Mammary epithelial cell (primary cell): Measurements from ENCODE around the gene NAV3.

Experiments
- EZH2 ChIP-seq: IDR thresholded peaks from 2 replicates; pipeline ENCODE4 v1.6.1; 2012; ENCODE audit warnings: low read length, inconsistent platforms, borderline replicate concordance
- TF ChIP-seq, protein P1 (sequence below), 2 donors: IDR thresholded peaks in 1 of 2; conservative IDR thresholded peaks in 1 of 2; 2 replicates each; pipeline ENCODE4 v1.5.1; 2011 to 2012; ENCODE audit warnings: inconsistent platforms in 2 of 2, low read length in 2 of 2, mild to moderate bottlenecking in 2 of 2, control low read depth in 1 of 2, low read depth in 1 of 2; ENCODE audit not compliant: insufficient read depth in 1 of 2; ENCODE audit errors: extremely low read depth in 1 of 2

GRCh38 chr12:78037707-78038106 lies 207.0 kb downstream of the NAV3 start:
- TF ChIP-seq, protein P1, sequence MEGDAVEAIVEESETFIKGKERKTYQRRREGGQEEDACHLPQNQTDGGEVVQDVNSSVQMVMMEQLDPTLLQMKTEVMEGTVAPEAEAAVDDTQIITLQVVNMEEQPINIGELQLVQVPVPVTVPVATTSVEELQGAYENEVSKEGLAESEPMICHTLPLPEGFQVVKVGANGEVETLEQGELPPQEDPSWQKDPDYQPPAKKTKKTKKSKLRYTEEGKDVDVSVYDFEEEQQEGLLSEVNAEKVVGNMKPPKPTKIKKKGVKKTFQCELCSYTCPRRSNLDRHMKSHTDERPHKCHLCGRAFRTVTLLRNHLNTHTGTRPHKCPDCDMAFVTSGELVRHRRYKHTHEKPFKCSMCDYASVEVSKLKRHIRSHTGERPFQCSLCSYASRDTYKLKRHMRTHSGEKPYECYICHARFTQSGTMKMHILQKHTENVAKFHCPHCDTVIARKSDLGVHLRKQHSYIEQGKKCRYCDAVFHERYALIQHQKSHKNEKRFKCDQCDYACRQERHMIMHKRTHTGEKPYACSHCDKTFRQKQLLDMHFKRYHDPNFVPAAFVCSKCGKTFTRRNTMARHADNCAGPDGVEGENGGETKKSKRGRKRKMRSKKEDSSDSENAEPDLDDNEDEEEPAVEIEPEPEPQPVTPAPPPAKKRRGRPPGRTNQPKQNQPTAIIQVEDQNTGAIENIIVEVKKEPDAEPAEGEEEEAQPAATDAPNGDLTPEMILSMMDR (conservative IDR thresholded peaks at IDR 0.05 in 1 of 2, IDR thresholded peaks at IDR 0.05 in 1 of 2; ENCODE audit: extremely low read depth in 1 of 2, insufficient read depth in 1 of 2, low read depth in 1 of 2, low read length in 2 of 2), result no peak
- TF ChIP-seq EZH2, result no peak
